ENCODE measurements around the gene OTOGL. TPM values are rescaled to one million over a fixed set of nuclear protein-coding genes. Genes with fewer than 3 reads are reported as not detected.

The OTOGL gene
- total RNA-seq, 1 experiment from 2014 or later = not detected

DNA sequence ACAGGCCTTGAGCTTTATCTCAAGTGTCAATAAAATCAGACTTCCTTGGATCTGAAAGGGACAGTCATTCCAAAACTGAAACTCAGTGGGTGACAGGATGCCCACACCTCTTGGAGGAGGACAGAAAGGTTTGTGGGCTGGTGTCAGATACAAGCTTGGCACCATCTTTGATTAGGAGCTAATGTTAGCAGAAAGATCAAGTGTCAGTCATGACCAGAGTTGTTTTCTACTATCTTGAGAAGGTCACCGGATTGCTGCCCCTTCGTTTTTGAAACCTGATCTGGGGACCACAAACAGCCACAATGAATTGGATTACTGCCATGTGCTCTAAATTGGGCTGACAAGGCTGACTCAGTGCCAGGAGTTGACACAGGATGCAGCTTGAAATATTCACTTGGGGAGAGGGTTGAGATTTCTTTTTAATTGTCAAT, 88.3 kb downstream of the OTOGL start:
- ChIA-PET CTCF (interaction anchor here (0.7 to 0.8 kb wide), 2 partner anchors 385 to 640 kb away, joined by 3 read pairs; no protein-coding TSS in a partner anchor), POLR2A (ENCODE audit: unreplicated experiment) (interaction anchor here (0.6 to 1.2 kb wide), 3 partner anchors 54 to 495 kb away, joined by 3 to 6 read pairs (median 4); no protein-coding TSS in a partner anchor)
- Histone ChIP-seq H3K36me3 (ENCODE audit: low read depth) (no peaks in the 10 kb centered on the region), H3K27ac (no peak overlapping the region), H2AFZ (no peak overlapping the region), H3F3A (ENCODE audit: insufficient read depth, low read depth) (peaks cover 4% of the 10 kb centered on the region; the same call in 1 of the 2 replicates), H3K9me3 (ENCODE audit: insufficient read depth, low read depth) (no peaks in the 10 kb centered on the region), H3K4me1 (replicated peaks; ENCODE audit: insufficient read depth) (peaks cover 4% of the 10 kb centered on the region; the same call in 1 of the 2 replicates), H3K79me2 (ENCODE audit: low read depth) (no peaks in the 10 kb centered on the region), H3K4me2 (no peak overlapping the region), H3K27me3 (ENCODE audit: insufficient read depth, low read depth) (no peaks in the 10 kb centered on the region), H3K4me3 (no peak overlapping the region), H3K9me2 (ENCODE audit: insufficient read depth) (no peaks in the 10 kb centered on the region; the same call in 1 of the 2 replicates), H4K20me1 (ENCODE audit: insufficient read depth) (no peaks in the 10 kb centered on the region; the same call in 1 of the 2 replicates)
- BruUV-seq (replicated peaks) = no TSS peak
- intact Hi-C loops (cut with micrococcal nuclease; ENCODE audit: unreplicated experiment) = loop anchor here (2.0 to 10.0 kb wide), 3 partner anchors 301 to 765 kb away; no protein-coding TSS in a partner anchor
- TF ChIP-seq, protein P1, sequence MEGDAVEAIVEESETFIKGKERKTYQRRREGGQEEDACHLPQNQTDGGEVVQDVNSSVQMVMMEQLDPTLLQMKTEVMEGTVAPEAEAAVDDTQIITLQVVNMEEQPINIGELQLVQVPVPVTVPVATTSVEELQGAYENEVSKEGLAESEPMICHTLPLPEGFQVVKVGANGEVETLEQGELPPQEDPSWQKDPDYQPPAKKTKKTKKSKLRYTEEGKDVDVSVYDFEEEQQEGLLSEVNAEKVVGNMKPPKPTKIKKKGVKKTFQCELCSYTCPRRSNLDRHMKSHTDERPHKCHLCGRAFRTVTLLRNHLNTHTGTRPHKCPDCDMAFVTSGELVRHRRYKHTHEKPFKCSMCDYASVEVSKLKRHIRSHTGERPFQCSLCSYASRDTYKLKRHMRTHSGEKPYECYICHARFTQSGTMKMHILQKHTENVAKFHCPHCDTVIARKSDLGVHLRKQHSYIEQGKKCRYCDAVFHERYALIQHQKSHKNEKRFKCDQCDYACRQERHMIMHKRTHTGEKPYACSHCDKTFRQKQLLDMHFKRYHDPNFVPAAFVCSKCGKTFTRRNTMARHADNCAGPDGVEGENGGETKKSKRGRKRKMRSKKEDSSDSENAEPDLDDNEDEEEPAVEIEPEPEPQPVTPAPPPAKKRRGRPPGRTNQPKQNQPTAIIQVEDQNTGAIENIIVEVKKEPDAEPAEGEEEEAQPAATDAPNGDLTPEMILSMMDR (conservative IDR thresholded peaks at IDR 0.05) = no peak
- no peak for TF ChIP-seq EZH2 (IDR thresholded peaks at IDR 0.05; ENCODE audit: low read depth)
- DNase-seq = peak in 1 of 2 experiments; percentile 48

DNA sequence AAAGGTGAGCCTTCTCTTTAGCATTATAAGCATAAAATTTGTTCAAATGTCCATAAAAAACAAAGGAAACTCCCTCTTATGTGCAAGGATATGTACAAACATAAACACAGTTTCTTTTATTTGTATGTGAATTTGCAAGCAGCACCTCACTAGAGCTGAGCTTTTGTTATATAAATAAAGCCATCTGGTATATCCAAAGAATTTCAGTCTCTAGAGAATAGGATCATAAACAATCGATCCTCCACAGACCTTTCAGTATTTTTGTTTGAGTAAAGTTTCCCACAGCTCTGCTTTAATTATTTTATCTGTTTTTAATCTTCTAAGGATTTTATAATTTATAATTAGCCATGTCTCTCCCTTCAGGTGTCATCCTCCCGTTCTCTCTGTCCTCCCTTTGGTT, 89.2 kb downstream of the OTOGL start:
- intact Hi-C loops (cut with micrococcal nuclease; ENCODE audit: unreplicated experiment) = loop anchor here (5.0 to 10.0 kb wide), 2 partner anchors 394 to 766 kb away; no protein-coding TSS in a partner anchor
- H3K4me2 ChIP-seq = no peak overlapping the region
- H3K9me3 ChIP-seq (ENCODE audit: insufficient read depth, low read depth) = no peaks in the 10 kb centered on the region
- H3K4me1 ChIP-seq (replicated peaks; ENCODE audit: insufficient read depth) = peaks cover 4% of the 10 kb centered on the region; the same call in 1 of the 2 replicates
- no peaks in the 10 kb centered on the region; the same call in 1 of the 2 replicates for H4K20me1 ChIP-seq (ENCODE audit: insufficient read depth)
- H3K79me2 ChIP-seq (ENCODE audit: low read depth) = no peaks in the 10 kb centered on the region
- BruUV-seq (replicated peaks) = no TSS peak
- TF ChIP-seq, protein P1 (conservative IDR thresholded peaks at IDR 0.05) = no peak
- no peak for TF ChIP-seq EZH2 (IDR thresholded peaks at IDR 0.05; ENCODE audit: low read depth)
- CTCF ChIA-PET = no interaction called here
- POLR2A ChIA-PET (ENCODE audit: unreplicated experiment) = no interaction called here
- H3K27me3 ChIP-seq (ENCODE audit: insufficient read depth, low read depth) = no peaks in the 10 kb centered on the region
- peaks cover 4% of the 10 kb centered on the region; the same call in 1 of the 2 replicates for H3F3A ChIP-seq (ENCODE audit: insufficient read depth, low read depth)
- no peak overlapping the region for H3K27ac ChIP-seq
- H2AFZ ChIP-seq = no peak overlapping the region
- DNase-seq = no peak
- H3K36me3 ChIP-seq (ENCODE audit: low read depth) = no peaks in the 10 kb centered on the region
- no peaks in the 10 kb centered on the region; the same call in 1 of the 2 replicates for H3K9me2 ChIP-seq (ENCODE audit: insufficient read depth)
- no peak overlapping the region for H3K4me3 ChIP-seq

DNA sequence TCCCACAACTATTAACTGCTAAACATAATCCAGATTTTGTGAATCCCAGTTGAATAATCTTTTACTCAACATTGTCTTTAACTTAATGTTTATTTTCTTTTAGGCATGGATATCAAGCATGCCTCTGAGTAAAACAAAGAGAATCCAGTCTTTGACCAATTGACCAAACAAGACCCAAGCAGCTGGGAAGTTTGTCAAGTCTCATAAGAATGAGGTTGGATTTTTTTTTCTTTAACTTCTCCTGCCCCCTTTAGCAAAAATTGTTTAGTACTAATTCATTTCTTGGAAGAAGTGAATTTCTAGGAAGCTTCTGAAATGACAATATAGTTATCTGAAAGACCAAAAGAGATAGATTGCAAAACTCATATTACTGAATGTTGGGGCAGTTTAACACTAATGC, 89.9 kb downstream of the OTOGL start:
- intact Hi-C loops (cut with micrococcal nuclease; ENCODE audit: unreplicated experiment) = loop anchor here (5.0 to 10.0 kb wide), 2 partner anchors 394 to 767 kb away; no protein-coding TSS in a partner anchor

More for the DNA sequence above, 89.9 kb downstream of the OTOGL start:
- H2AFZ ChIP-seq = no peak overlapping the region
- peaks cover 4% of the 10 kb centered on the region; the same call in 1 of the 2 replicates for H3K4me1 ChIP-seq (replicated peaks; ENCODE audit: insufficient read depth)
- BruUV-seq (replicated peaks) = no TSS peak
- no peak overlapping the region for H3K4me3 ChIP-seq
- POLR2A ChIA-PET (ENCODE audit: unreplicated experiment) = no interaction called here
- TF ChIP-seq, protein P1 (conservative IDR thresholded peaks at IDR 0.05) = no peak
- TF ChIP-seq EZH2 (IDR thresholded peaks at IDR 0.05; ENCODE audit: low read depth) = no peak
- H3K9me2 ChIP-seq (ENCODE audit: insufficient read depth) = no peaks in the 10 kb centered on the region; the same call in 1 of the 2 replicates
- CTCF ChIA-PET = no interaction called here
- H3K27ac ChIP-seq = no peak overlapping the region
- peaks cover 4% of the 10 kb centered on the region; the same call in 1 of the 2 replicates for H3F3A ChIP-seq (ENCODE audit: insufficient read depth, low read depth)
- H3K27me3 ChIP-seq (ENCODE audit: insufficient read depth, low read depth) = no peaks in the 10 kb centered on the region
- H3K79me2 ChIP-seq (ENCODE audit: low read depth) = no peaks in the 10 kb centered on the region
- no peaks in the 10 kb centered on the region; the same call in 1 of the 2 replicates for H4K20me1 ChIP-seq (ENCODE audit: insufficient read depth)
- no peak overlapping the region for H3K4me2 ChIP-seq
- no peaks in the 10 kb centered on the region for H3K9me3 ChIP-seq (ENCODE audit: insufficient read depth, low read depth)
- no peak for DNase-seq
- H3K36me3 ChIP-seq (ENCODE audit: low read depth) = no peaks in the 10 kb centered on the region
